K562 (cell line): ENCODE data around the gene CIAO3. TPM values are rescaled to one million over a fixed set of nuclear protein-coding genes. Genes with fewer than 3 reads are reported as not detected.

Experiments used
- CBX8 ChIP-seq: fragments of 200-600 bp; sonication (generic); IDR thresholded peaks from 2 replicates; pipeline ENCODE4 v1.6.1; 2012; ENCODE audit warnings: borderline replicate concordance, mixed run types, low read depth, mild to moderate bottlenecking, moderate library complexity, mixed read lengths, low read length, control low read depth, inconsistent platforms; ENCODE audit not compliant: poor library complexity, severe bottlenecking; ENCODE audit errors: extremely low read depth
- DIDO1 ChIP-seq: fragments of 450-650 bp; IDR thresholded peaks from 2 replicates; pipeline ENCODE4 v1.6.1; 2016; ENCODE audit warnings: low read depth, missing biosample characterization, missing genetic modification characterization
- THRA ChIP-seq: fragments of 450-650 bp; IDR thresholded peaks from 2 replicates; pipeline ENCODE4 v1.6.1; 2017; ENCODE audit warnings: mild to moderate bottlenecking, moderate library complexity
- ZNF175 ChIP-seq: fragments of 200-800 bp; sonication (Bioruptor generic); IDR thresholded peaks from 2 replicates; pipeline ENCODE4 v1.6.1; 2016; ENCODE audit warnings: low read depth, mild to moderate bottlenecking, missing genetic modification characterization, missing compliant biosample characterization
- ZNF609 ChIP-seq: sonication (generic); formaldehyde crosslinking; IDR thresholded peaks from 2 replicates; pipeline ENCODE4 v1.8.1; 2023; ENCODE audit warnings: missing genetic modification reagents, mild to moderate bottlenecking, borderline replicate concordance
- polyA plus RNA-seq, 8 experiments: library from polyadenylated mRNA; depleted of rRNA in 4 of 8; stranded (reverse) in 5 of 8; unstranded in 3 of 8; fragments of >200 nt; fragmentation: Nextera tagmentation in 2 of 8; fragmentation: Illumina TruSeq in 1 of 8; extraction: Ambion mirVana in 2 of 8; extraction: Trizol in 1 of 8; gene quantifications; 2 replicates each; pipeline versions ENCODE4 v1.2.1 to v1.2.3, GENCODE V29; 2011 to 2014; ENCODE audit warnings: inconsistent platforms in 1 of 8, missing spikeins in 1 of 8
- total RNA-seq, 7 experiments: library from RNA; depleted of rRNA in 6 of 7; stranded (reverse); fragments of >200 nt in 6 of 7; fragmentation: Illumina TruSeq in 2 of 7; extraction: Trizol in 2 of 7; gene quantifications; 2 replicates each; pipeline versions ENCODE4 v1.2.1 to v1.2.3, GENCODE V29; 2011 to 2021; ENCODE audit warnings: low replicate concordance in 1 of 7

Gene CIAO3
- total and polyA plus RNA-seq, 9 of the 15 experiments (the other 6 are each of a cell fraction or from before 2014, with no cell fraction given), result 2.2 to 35.6 (median 18.7) TPM

DNA sequence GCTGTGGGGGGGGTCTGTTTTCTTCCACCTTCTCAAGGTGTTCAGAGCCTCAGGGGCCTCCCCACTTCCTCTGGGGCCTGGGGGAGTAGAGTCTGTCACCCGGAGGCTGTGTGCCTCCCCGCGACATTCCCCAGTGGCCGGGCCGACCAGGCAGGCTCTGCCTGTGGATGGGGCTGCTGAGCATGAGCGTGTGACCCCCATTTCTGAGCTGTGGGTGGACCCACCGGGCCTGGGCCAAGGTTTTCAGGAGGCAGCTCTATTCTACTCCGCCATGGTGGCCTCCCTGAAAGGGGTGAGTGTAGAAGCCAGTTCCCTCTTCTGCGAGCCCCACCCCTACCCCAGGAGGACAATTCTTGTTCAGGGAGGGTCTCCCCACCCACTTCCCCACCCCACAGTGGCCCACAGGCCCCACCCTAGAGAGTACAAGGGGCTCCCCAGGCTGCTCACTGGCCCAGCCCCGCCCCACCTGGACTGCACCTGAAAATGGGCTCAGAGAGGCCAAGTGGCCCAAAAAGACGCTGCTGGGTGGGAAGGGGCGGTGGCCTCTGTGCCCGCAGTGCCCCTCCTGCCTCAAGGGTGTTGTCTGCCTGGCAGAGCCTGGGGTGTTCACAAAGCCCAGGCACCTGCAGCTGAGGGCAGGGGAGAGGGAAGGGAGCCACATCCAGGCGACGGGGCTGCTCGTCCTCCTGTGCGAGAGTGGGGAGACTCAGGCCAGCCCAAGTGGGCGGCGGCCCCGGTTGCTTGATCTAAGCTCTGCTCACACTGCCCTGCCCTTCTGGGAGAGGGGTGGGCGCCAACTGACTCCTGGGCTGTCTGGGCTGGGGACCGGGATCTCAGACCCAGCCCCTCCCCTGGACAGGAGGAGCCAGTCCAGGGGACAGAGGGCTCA, 21.1 kb upstream of the CIAO3 start (continued):
- TF ChIP-seq ZNF609 (CRISPR knock-in tag) (no peak), CBX8 (no peak), DIDO1 (tag) (no peak), THRA (no peak), ZNF175 (no peak)
